ENCODE measurements around the gene TBX3. TPM values are rescaled to one million over a fixed set of nuclear protein-coding genes. Genes with fewer than 3 reads are reported as not detected.
A peak's percentile ranks its signal among the peaks of the same experiment; 100 is the strongest.

TBX3 gene
- polyA plus RNA-seq, 1 experiment: 66.4 TPM

DNA sequence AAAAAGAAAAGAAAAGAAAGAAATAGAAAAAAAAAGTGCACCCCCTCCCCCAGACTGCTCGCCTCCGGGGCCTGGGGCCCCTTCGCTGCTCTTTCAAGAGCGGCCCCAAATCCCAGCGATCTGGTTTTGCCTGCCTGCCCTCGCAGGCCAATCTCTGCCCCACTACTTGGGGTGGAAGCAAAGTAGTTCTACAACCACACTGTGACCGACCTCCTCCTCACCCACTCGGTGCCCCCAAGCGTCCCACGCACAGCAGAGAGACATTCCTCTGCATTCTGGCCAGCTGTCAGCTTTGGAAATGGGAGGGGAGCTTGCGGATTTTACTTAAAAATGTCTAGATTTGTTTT is 2.4 kb upstream of the TBX3 start:
- POLR2A ChIA-PET: interaction anchor here (0.6 kb wide), 1 partner anchor 22 kb away, joined by 22 read pairs; no protein-coding TSS in a partner anchor
- Histone ChIP-seq H3K4me3 (ENCODE audit: low read depth, low read length) (peak overlapping the region; percentile 93), H3K36me3 (ENCODE audit: control insufficient read depth, insufficient read depth, low read length) (peaks cover 2% of the 10 kb centered on the region; the same call in 1 of the 2 replicates), H3K27me3 (ENCODE audit: control insufficient read depth, insufficient read depth, low read length) (no peaks in the 10 kb centered on the region)
- CTCF ChIA-PET: interaction anchor here (1.2 to 4.5 kb wide), 4 partner anchors 10 to 1231 kb away, joined by 3 to 20 read pairs (median 9); no protein-coding TSS in a partner anchor
- DNase-seq (ENCODE audit: low read depth): no peak
- TF ChIP-seq, protein P1, sequence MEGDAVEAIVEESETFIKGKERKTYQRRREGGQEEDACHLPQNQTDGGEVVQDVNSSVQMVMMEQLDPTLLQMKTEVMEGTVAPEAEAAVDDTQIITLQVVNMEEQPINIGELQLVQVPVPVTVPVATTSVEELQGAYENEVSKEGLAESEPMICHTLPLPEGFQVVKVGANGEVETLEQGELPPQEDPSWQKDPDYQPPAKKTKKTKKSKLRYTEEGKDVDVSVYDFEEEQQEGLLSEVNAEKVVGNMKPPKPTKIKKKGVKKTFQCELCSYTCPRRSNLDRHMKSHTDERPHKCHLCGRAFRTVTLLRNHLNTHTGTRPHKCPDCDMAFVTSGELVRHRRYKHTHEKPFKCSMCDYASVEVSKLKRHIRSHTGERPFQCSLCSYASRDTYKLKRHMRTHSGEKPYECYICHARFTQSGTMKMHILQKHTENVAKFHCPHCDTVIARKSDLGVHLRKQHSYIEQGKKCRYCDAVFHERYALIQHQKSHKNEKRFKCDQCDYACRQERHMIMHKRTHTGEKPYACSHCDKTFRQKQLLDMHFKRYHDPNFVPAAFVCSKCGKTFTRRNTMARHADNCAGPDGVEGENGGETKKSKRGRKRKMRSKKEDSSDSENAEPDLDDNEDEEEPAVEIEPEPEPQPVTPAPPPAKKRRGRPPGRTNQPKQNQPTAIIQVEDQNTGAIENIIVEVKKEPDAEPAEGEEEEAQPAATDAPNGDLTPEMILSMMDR (IDR thresholded peaks at IDR 0.05; ENCODE audit: insufficient read depth, low read depth, low read length): no peak

DNA sequence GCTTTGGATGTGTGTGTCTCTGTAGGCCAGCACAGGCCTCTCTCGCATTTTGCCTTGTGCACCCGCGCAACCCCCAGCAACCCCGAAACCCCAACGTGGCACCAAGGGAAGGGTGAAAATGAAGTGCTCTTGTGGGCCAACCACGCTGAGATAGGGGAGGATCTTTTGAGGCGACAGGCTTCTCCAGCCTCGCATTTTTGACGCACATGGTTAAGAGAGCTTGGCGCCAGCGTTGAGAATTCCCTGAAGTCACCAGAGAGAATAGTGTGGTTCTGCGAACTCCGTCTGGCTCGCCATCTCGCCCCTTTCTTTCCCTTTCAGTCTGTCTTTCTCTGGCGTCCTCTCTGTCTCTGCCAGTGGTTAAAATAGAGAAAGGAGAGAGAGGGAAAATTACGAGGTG is 1.9 kb upstream of the TBX3 start:
- POLR2A ChIA-PET: interaction anchor here (0.6 to 0.7 kb wide), 2 partner anchors 17 to 22 kb away, joined by 3 to 22 read pairs; no protein-coding TSS in a partner anchor

DNA sequence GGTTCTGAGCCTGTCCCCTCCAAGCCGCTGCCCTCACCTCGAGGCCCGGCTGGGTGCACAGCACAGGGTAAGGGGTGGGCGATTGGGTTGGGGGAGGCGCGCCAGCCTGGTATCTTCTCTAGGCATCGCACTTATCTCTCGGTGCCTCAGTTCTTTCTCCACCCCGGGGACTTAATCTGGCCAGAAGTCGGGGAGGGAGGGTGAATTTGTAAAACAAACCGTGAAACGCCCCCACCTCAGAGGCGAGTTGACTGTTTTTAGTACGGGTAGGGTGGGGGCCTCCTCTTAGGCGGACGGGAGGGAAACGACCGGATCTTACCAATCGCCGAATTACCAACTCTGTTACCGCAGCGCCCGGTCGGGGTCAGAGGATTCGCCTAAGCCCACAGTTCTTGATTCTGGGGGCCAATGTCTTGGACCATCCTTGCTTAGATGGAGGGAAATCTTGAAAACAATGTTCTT is 1.4 kb upstream of the TBX3 start:
- TF ChIP-seq, protein P1 (IDR thresholded peaks at IDR 0.05; ENCODE audit: insufficient read depth, low read depth, low read length): no peak
- Histone ChIP-seq H3K4me3 (ENCODE audit: low read depth, low read length) (peak overlapping the region; percentile 93), H3K36me3 (ENCODE audit: control insufficient read depth, insufficient read depth, low read length) (peaks cover 5% of the 10 kb centered on the region), H3K27me3 (ENCODE audit: control insufficient read depth, insufficient read depth, low read length) (no peaks in the 10 kb centered on the region)
- DNase-seq (ENCODE audit: low read depth): no peak
- POLR2A ChIA-PET: interaction anchor here (0.7 to 1.3 kb wide), 2 partner anchors 16 to 1071 kb away, joined by 3 to 7 read pairs; no protein-coding TSS in a partner anchor
- CTCF ChIA-PET: interaction anchor here (0.5 to 4.5 kb wide), 16 partner anchors 9 to 1086 kb away, joined by 3 to 20 read pairs (median 5); no protein-coding TSS in a partner anchor

More for the DNA sequence above, 1.9 kb upstream of the TBX3 start:
- TF ChIP-seq, protein P1 (IDR thresholded peaks at IDR 0.05; ENCODE audit: insufficient read depth, low read depth, low read length): no peak
- H3K4me3 ChIP-seq (ENCODE audit: low read depth, low read length): peak overlapping the region; percentile 93
- H3K36me3 ChIP-seq (ENCODE audit: control insufficient read depth, insufficient read depth, low read length): peaks cover 2% of the 10 kb centered on the region; the same call in 1 of the 2 replicates
- CTCF ChIA-PET: interaction anchor here (1.2 to 4.5 kb wide), 4 partner anchors 10 to 1232 kb away, joined by 3 to 20 read pairs (median 9); no protein-coding TSS in a partner anchor
- no peak for DNase-seq (ENCODE audit: low read depth)
- no peaks in the 10 kb centered on the region for H3K27me3 ChIP-seq (ENCODE audit: control insufficient read depth, insufficient read depth, low read length)

DNA sequence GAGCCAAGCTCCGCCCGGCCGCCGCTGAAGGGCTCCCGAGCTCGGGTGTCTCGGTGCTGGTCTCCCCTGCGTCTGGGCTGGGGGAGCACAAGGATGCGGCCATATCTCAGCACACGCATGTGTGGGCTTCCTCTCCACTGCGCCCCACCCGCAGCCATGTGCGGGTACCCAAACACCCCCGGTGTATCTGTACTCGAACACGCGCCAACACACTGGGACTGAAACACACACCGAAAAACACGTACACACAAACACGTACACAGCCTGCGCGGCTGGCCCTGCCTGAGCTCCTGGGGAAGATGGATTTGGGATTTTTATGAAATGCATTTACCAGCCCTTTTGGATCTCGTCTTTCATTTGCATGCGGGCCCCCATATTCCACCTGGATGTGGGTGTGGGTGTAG is 897 bp upstream of the TBX3 start:
- Histone ChIP-seq H3K36me3 (ENCODE audit: control insufficient read depth, insufficient read depth, low read length) (peaks cover 8% of the 10 kb centered on the region), H3K4me3 (ENCODE audit: low read depth, low read length) (peak overlapping the region; percentile 93), H3K27me3 (ENCODE audit: control insufficient read depth, insufficient read depth, low read length) (no peaks in the 10 kb centered on the region)
- no peak for DNase-seq (ENCODE audit: low read depth)
- TF ChIP-seq, protein P1 (IDR thresholded peaks at IDR 0.05; ENCODE audit: insufficient read depth, low read depth, low read length): no peak
- POLR2A ChIA-PET: interaction anchor here (0.6 to 2.2 kb wide), 10 partner anchors 10 to 1074 kb away, joined by 3 to 13 read pairs (median 6); no protein-coding TSS in a partner anchor
- CTCF ChIA-PET: interaction anchor here (0.5 to 3.1 kb wide), 32 partner anchors 9 to 1233 kb away, joined by 3 to 14 read pairs (median 5); no protein-coding TSS in a partner anchor

DNA sequence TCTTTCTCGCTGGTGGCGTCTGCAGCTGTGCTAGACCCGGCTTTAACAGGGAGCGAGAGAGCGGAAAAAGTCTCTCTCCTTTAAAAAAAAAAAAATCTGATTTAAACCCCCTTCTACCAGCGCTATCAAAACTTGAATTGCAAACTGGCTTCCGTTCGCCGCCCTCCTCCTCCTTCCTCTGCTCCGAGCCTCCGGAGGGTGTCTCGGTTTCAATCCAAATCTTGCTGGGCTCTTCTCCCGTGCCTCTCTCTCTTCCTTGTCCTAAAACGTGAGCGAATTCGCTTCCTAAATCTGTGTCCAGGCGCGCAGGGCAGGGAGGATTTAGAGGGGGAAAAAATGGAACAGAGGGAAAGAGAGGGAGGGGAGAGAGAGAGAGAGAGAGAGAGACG is 272 bp downstream of the TBX3 start:
- Histone ChIP-seq H3K27me3 (ENCODE audit: control insufficient read depth, insufficient read depth, low read length) (no peaks in the 10 kb centered on the region), H3K36me3 (ENCODE audit: control insufficient read depth, insufficient read depth, low read length) (peaks cover 17% of the 10 kb centered on the region), H3K4me3 (ENCODE audit: low read depth, low read length) (peak overlapping the region; percentile 93)
- ChIA-PET CTCF (interaction anchor here (0.6 to 3.1 kb wide), 32 partner anchors 8 to 1266 kb away, joined by 3 to 14 read pairs (median 5); no protein-coding TSS in a partner anchor), POLR2A (interaction anchor here (0.5 to 2.2 kb wide), 22 partner anchors 8 to 1078 kb away, joined by 3 to 13 read pairs (median 4); no protein-coding TSS in a partner anchor)
- DNase-seq (ENCODE audit: low read depth): no peak
- TF ChIP-seq, protein P1 (IDR thresholded peaks at IDR 0.05; ENCODE audit: insufficient read depth, low read depth, low read length): no peak

All from BJ (cell line).